Esophagus squamous epithelium (tissue), 4 donors: ENCODE measurements around the gene RUNX1.

Experiments used
- CTCF ChIP-seq, 6 experiments: fragments of 450-650 bp in 4 of 6; fragments of 200-600 bp in 2 of 6; sonication (generic) in 2 of 6; IDR thresholded peaks; one replicate each; pipeline ENCODE4 v1.5.1; 2016 to 2019; ENCODE audit warnings: antibody characterized with exemption in 6 of 6, mild to moderate bottlenecking in 4 of 6, moderate library complexity in 4 of 6
- POLR2A ChIP-seq, 4 donors: fragments of 450-650 bp; IDR thresholded peaks; one replicate each; pipeline ENCODE4 v1.6.1; 2017; ENCODE audit warnings: antibody characterized with exemption in 4 of 4, mild to moderate bottlenecking in 4 of 4, moderate library complexity in 3 of 4

GRCh38 chr21:35053356-35054096, 4.4 kb upstream of the RUNX1 start:
- TF ChIP-seq CTCF (IDR thresholded peaks at IDR 0.05) (no peak), POLR2A (IDR thresholded peaks at IDR 0.05) (no peak)
